HUES64 (cell line): ENCODE measurements around the gene MLF2.
A peak's percentile ranks its signal among the peaks of the same experiment; 100 is the strongest.

ENCODE experiments used
- H3K27ac ChIP-seq: 2 replicates; pipeline ENCODE4 v1.7.0; 2013; ENCODE audit warnings: low read depth, low read length, inconsistent platforms
- H3K27me3 ChIP-seq: 2 replicates; pipeline ENCODE4 v1.6.1; 2013; ENCODE audit warnings: mild to moderate bottlenecking, low read length; ENCODE audit not compliant: insufficient read depth
- H3K36me3 ChIP-seq: 2 replicates; pipeline ENCODE4 v1.6.1; 2013; ENCODE audit warnings: mild to moderate bottlenecking, low read length; ENCODE audit not compliant: insufficient read depth
- H3K4me1 ChIP-seq: 2 replicates; pipeline ENCODE4 v1.6.1; 2013; ENCODE audit warnings: mild to moderate bottlenecking, low read length, moderate library complexity; ENCODE audit not compliant: insufficient read depth
- H3K4me3 ChIP-seq: 2 replicates; pipeline ENCODE4 v1.5.1; 2013; ENCODE audit warnings: mild to moderate bottlenecking, low read length, moderate library complexity
- H3K9ac ChIP-seq: 2 replicates; pipeline ENCODE4 v1.6.1; 2013; ENCODE audit warnings: mild to moderate bottlenecking, low read depth, low read length
- H3K9me3 ChIP-seq: 2 replicates; pipeline ENCODE4 v1.6.1; 2013; ENCODE audit warnings: low read depth, low read length; ENCODE audit not compliant: insufficient read depth
- WGBS: fragments of 150-250, 120-280 bp; methylation state at CpG from one replicate; pipeline ENCODE4 v1.1.7; 2013; ENCODE audit warnings: missing lambda C conversion rate; 5-methylcytosine and 5-hydroxymethylcytosine counted together

The MLF2 gene

GRCh38 chr12:6777386-6777785, 24.4 kb upstream of the MLF2 start:
- Histone ChIP-seq H3K4me1 (peaks cover 6% of the 10 kb centered on the region), H3K27ac (no peak overlapping the region), H3K4me3 (0 out of 2 replicates have a peak overlapping the region, but pooled peaks have one; percentile 54), H3K9ac (no peak overlapping the region), H3K9me3 (no peaks in the 10 kb centered on the region), H3K36me3 (no peaks in the 10 kb centered on the region), H3K27me3 (peaks cover 41% of the 10 kb centered on the region)
- 83% methylated on average over 5 of the region's 5 CpGs for WGBS

GRCh38 chr12:6775185-6776174, 22.5 kb upstream of the MLF2 start:
- Histone ChIP-seq H3K36me3 (peaks cover 10% of the 10 kb centered on the region), H3K9ac (no peak overlapping the region), H3K27me3 (peaks cover 45% of the 10 kb centered on the region), H3K27ac (no peak overlapping the region), H3K9me3 (no peaks in the 10 kb centered on the region), H3K4me1 (peaks cover 6% of the 10 kb centered on the region), H3K4me3 (no peak overlapping the region)
- 86% methylated on average over 16 of the region's 16 CpGs for WGBS

GRCh38 chr12:6774499-6775062, 21.6 kb upstream of the MLF2 start:
- Histone ChIP-seq H3K27ac (no peak overlapping the region), H3K4me1 (peaks cover 7% of the 10 kb centered on the region), H3K36me3 (peaks cover 19% of the 10 kb centered on the region), H3K27me3 (peaks cover 45% of the 10 kb centered on the region), H3K9ac (no peak overlapping the region), H3K9me3 (no peaks in the 10 kb centered on the region), H3K4me3 (no peak overlapping the region)
- 87% methylated on average over 15 of the region's 15 CpGs for WGBS

GRCh38 chr12:6773590-6774351, 20.8 kb upstream of the MLF2 start:
- Histone ChIP-seq H3K9me3 (no peaks in the 10 kb centered on the region), H3K27ac (no peak overlapping the region), H3K9ac (no peak overlapping the region), H3K4me1 (peaks cover 15% of the 10 kb centered on the region), H3K27me3 (peaks cover 45% of the 10 kb centered on the region), H3K4me3 (peak overlapping the region; percentile 44), H3K36me3 (peaks cover 24% of the 10 kb centered on the region)
- 8% methylated on average over 57 of the region's 60 CpGs for WGBS

- WGBS = 33% methylated on average over 21 of the region's 21 CpGs
- no peak overlapping the region for H3K27ac ChIP-seq
- H3K36me3 ChIP-seq = peaks cover 24% of the 10 kb centered on the region
- no peak overlapping the region for H3K9ac ChIP-seq
- H3K4me3 ChIP-seq = peak overlapping the region; percentile 44
- H3K4me1 ChIP-seq = peaks cover 22% of the 10 kb centered on the region
- H3K9me3 ChIP-seq = no peaks in the 10 kb centered on the region
- H3K27me3 ChIP-seq = peaks cover 41% of the 10 kb centered on the region
These were observed 20.0 kb upstream of the MLF2 start for GRCh38 chr12:6772726-6773589.

GRCh38 chr12:6772331-6772695, 19.4 kb upstream of the MLF2 start, which contains the start of gene LAG3:
LAG3 (plus strand) TSS chr12:6772520; CDS start chr12:6772853, 333 bp downstream.
- peak within 1 kb of the TSS; percentile 44 for H3K4me3 ChIP-seq

GRCh38 chr12:6771509-6772330, 18.8 kb upstream of the MLF2 start:
- no peak overlapping the region for H3K27ac ChIP-seq
- no peaks in the 10 kb centered on the region for H3K9me3 ChIP-seq

More at GRCh38 chr12:6772331-6772695, 19.4 kb upstream of the MLF2 start, which contains the start of gene LAG3:
- H3K27me3 ChIP-seq = peaks cover 35% of the 10 kb centered on the region
- no peaks in the 10 kb centered on the region for H3K9me3 ChIP-seq
- no peak within 1 kb of the TSS for H3K9ac ChIP-seq
- 46% methylated on average over 15 of the region's 15 CpGs for WGBS
- no peak within 1 kb of the TSS for H3K27ac ChIP-seq
- H3K36me3 ChIP-seq = peaks cover 24% of the 10 kb centered on the region
- H3K4me1 ChIP-seq = peaks cover 22% of the 10 kb centered on the region

GRCh38 chr12:6771091-6771495, 18.2 kb upstream of the MLF2 start:
- Histone ChIP-seq H3K27ac (no peak overlapping the region), H3K36me3 (peaks cover 24% of the 10 kb centered on the region), H3K9ac (no peak overlapping the region), H3K27me3 (peaks cover 33% of the 10 kb centered on the region), H3K9me3 (no peaks in the 10 kb centered on the region), H3K4me3 (no peak overlapping the region), H3K4me1 (peaks cover 22% of the 10 kb centered on the region)
- 97% methylated on average over 4 of the region's 4 CpGs for WGBS

More at GRCh38 chr12:6771509-6772330, 18.8 kb upstream of the MLF2 start:
- Histone ChIP-seq H3K4me3 (no peak overlapping the region), H3K9ac (no peak overlapping the region), H3K36me3 (peaks cover 24% of the 10 kb centered on the region), H3K27me3 (peaks cover 35% of the 10 kb centered on the region), H3K4me1 (peaks cover 22% of the 10 kb centered on the region)
- WGBS = 87% methylated on average over 12 of the region's 12 CpGs

GRCh38 chr12:6770600-6770999, 17.7 kb upstream of the MLF2 start:
- no peak overlapping the region for H3K9ac ChIP-seq
- 97% methylated on average over 9 of the region's 10 CpGs for WGBS
- no peak overlapping the region for H3K4me3 ChIP-seq
- peaks cover 31% of the 10 kb centered on the region for H3K27me3 ChIP-seq
- H3K27ac ChIP-seq = no peak overlapping the region
- no peaks in the 10 kb centered on the region for H3K9me3 ChIP-seq
- H3K4me1 ChIP-seq = peaks cover 22% of the 10 kb centered on the region
- H3K36me3 ChIP-seq = peaks cover 24% of the 10 kb centered on the region

GRCh38 chr12:6770094-6770493, 17.2 kb upstream of the MLF2 start:
- 93% methylated on average over 11 of the region's 12 CpGs for WGBS
- peaks cover 24% of the 10 kb centered on the region for H3K36me3 ChIP-seq

More at GRCh38 chr12:6770094-6770493, 17.2 kb upstream of the MLF2 start:
- H3K4me3 ChIP-seq = no peak overlapping the region
- H3K9ac ChIP-seq = no peak overlapping the region
- H3K4me1 ChIP-seq = peaks cover 26% of the 10 kb centered on the region
- H3K27ac ChIP-seq = no peak overlapping the region
- H3K9me3 ChIP-seq = no peaks in the 10 kb centered on the region
- peaks cover 30% of the 10 kb centered on the region for H3K27me3 ChIP-seq
